SK-N-SH (cell line): ENCODE measurements around the gene PPIP5K2. TPM values are rescaled to one million over a fixed set of nuclear protein-coding genes. Genes with fewer than 3 reads are reported as not detected.

ENCODE experiments used
- CTCF ChIA-PET: fragments of 300-600, 350-600 bp; formaldehyde crosslinking; extraction: SDS; loops from one replicate; lab custom pipeline; 2021; lab: Yijun Ruan, JAX
- POLR2A ChIA-PET: fragments of 350-600 bp; sonication (Branson Sonifier 250); formaldehyde crosslinking; extraction: SDS; loops from one replicate; lab custom pipeline; 2020; ENCODE audit warnings: antibody characterized with exemption, inconsistent platforms; lab: Yijun Ruan, JAX
- DNase-seq: peaks from one replicate; pipeline ENCODE4 v3.0.0; 2012
- H2AFZ ChIP-seq: fragments of 200-600 bp; sonication (generic); 2 replicates; pipeline ENCODE4 v1.8.1; 2016; ENCODE audit warnings: antibody characterized with exemption, mild to moderate bottlenecking, low read depth
- H3F3A ChIP-seq: fragments of 200-600 bp; sonication (generic); replicated peaks from 2 replicates; pipeline ENCODE3; 2016; ENCODE audit warnings: antibody characterized with exemption, mild to moderate bottlenecking; ENCODE audit not compliant: insufficient read depth
- H3K27ac ChIP-seq, 2 experiments: fragments of 200-500 bp in 1 of 2; fragments of 200-600 bp in 1 of 2; sonication (Bioruptor generic) in 1 of 2; sonication (generic), shearing (Covaris generic) in 1 of 2; 2 replicates each; pipeline versions ENCODE4 v1.5.1 to v1.6.1; 2014 to 2016; ENCODE audit warnings: low read depth in 2 of 2, inconsistent platforms in 1 of 2, low read length in 1 of 2, mild to moderate bottlenecking in 1 of 2, mixed read lengths in 1 of 2
- H3K27me3 ChIP-seq: fragments of 200-600 bp; sonication (generic), shearing (Covaris generic); 2 replicates; pipeline ENCODE4 v1.6.1; 2016; ENCODE audit warnings: mixed run types; ENCODE audit not compliant: insufficient read depth
- H3K36me3 ChIP-seq, 2 experiments: fragments of 200-500 bp in 1 of 2; fragments of 200-600 bp in 1 of 2; sonication (Bioruptor generic) in 1 of 2; sonication (generic) in 1 of 2; replicated peaks in 1 of 2; 2 replicates each; pipeline versions ENCODE3 to v1.5.1; 2014 to 2016; ENCODE audit warnings: low read length in 1 of 2, mild to moderate bottlenecking in 1 of 2; ENCODE audit not compliant: insufficient read depth in 2 of 2, control insufficient read depth in 1 of 2
- H3K4me1 ChIP-seq, 2 experiments: fragments of 200-500 bp in 1 of 2; fragments of 200-600 bp in 1 of 2; sonication (Bioruptor generic) in 1 of 2; sonication (generic), shearing (Covaris generic) in 1 of 2; 2 replicates each; pipeline versions ENCODE4 v1.5.1 to v1.6.1; 2014 to 2016; ENCODE audit warnings: low read depth in 1 of 2, low read length in 1 of 2, mixed run types in 1 of 2; ENCODE audit not compliant: insufficient read depth in 2 of 2, control insufficient read depth in 1 of 2
- H3K4me2 ChIP-seq: fragments of 200-600 bp; sonication (generic), shearing (Covaris generic); 2 replicates; pipeline ENCODE4 v1.6.1; 2017; ENCODE audit warnings: mixed run types
- H3K4me3 ChIP-seq, 2 experiments: fragments of 200-500 bp in 1 of 2; fragments of 200-600 bp in 1 of 2; sonication (Bioruptor generic) in 1 of 2; sonication (generic), shearing (Covaris generic) in 1 of 2; 2 replicates each; pipeline versions ENCODE4 v1.5.1 to v1.8.1; 2014 to 2016; ENCODE audit warnings: low read depth in 2 of 2, inconsistent platforms in 1 of 2, low read length in 1 of 2, mild to moderate bottlenecking in 1 of 2, mixed read lengths in 1 of 2, moderate library complexity in 1 of 2
- H3K79me2 ChIP-seq: fragments of 200-600 bp; sonication (generic); 2 replicates; pipeline ENCODE4 v1.8.1; 2017; ENCODE audit warnings: mild to moderate bottlenecking; ENCODE audit not compliant: insufficient read depth
- H3K9ac ChIP-seq: fragments of 200-600 bp; sonication (generic); 2 replicates; pipeline ENCODE4 v1.6.1; 2017; ENCODE audit warnings: mixed run types
- H3K9me2 ChIP-seq: fragments of 200-600 bp; sonication (generic); 2 replicates; pipeline ENCODE4 v1.6.1; 2017; ENCODE audit warnings: mixed run types
- H3K9me3 ChIP-seq: fragments of 200-600 bp; sonication (generic); 2 replicates; pipeline ENCODE4 v1.6.1; 2017; ENCODE audit warnings: mixed run types, mild to moderate bottlenecking, moderate library complexity
- H4K20me1 ChIP-seq: fragments of 200-600 bp; sonication (generic); 2 replicates; pipeline ENCODE4 v1.6.1; 2017; ENCODE audit warnings: mild to moderate bottlenecking, mixed run types; ENCODE audit not compliant: insufficient read depth
- CHD2 ChIP-seq: fragments of 150-350 bp; IDR thresholded peaks from 2 replicates; pipeline ENCODE4 v1.6.1; 2018; ENCODE audit warnings: low read length; ENCODE audit not compliant: partially characterized antibody
- CTCF ChIP-seq: fragments of 200-600 bp; sonication (generic); IDR thresholded peaks from 2 replicates; pipeline ENCODE4 v1.6.1; 2017; ENCODE audit warnings: antibody characterized with exemption, mild to moderate bottlenecking, moderate library complexity
- ELF1 ChIP-seq: IDR thresholded peaks from 2 replicates; pipeline ENCODE4 v1.4.0; 2012
- JUND ChIP-seq: IDR thresholded peaks from 2 replicates; pipeline ENCODE4 v1.4.0; 2012
- MEF2A ChIP-seq: IDR thresholded peaks from 2 replicates; pipeline ENCODE4 v1.4.0; 2012; ENCODE audit warnings: low read depth, borderline replicate concordance
- NFIC ChIP-seq: IDR thresholded peaks from 2 replicates; pipeline ENCODE4 v1.4.0; 2012; ENCODE audit warnings: borderline replicate concordance
- SMC3 ChIP-seq: IDR thresholded peaks from 2 replicates; pipeline ENCODE4 v1.6.1; 2012; ENCODE audit warnings: low read depth, low read length, improper control_type of control experiment
- TAF1 ChIP-seq: IDR thresholded peaks from 2 replicates; pipeline ENCODE4 v1.6.1; 2012; ENCODE audit warnings: low read depth, mild to moderate bottlenecking, low read length, moderate library complexity, borderline replicate concordance
- TEAD4 ChIP-seq: IDR thresholded peaks from 2 replicates; pipeline ENCODE4 v1.4.0; 2012; ENCODE audit warnings: mild to moderate bottlenecking, borderline replicate concordance; ENCODE audit not compliant: insufficient read depth
- USF1 ChIP-seq: IDR thresholded peaks from 2 replicates; pipeline ENCODE4 v1.4.0; 2012; ENCODE audit warnings: low read depth, borderline replicate concordance
- WGBS: methylation state at CpG from one replicate; pipeline ENCODE4 v1.1.6; 2017; ENCODE audit warnings: low lambda C conversion rate; 5-methylcytosine and 5-hydroxymethylcytosine counted together
- polyA plus RNA-seq, 3 experiments: library from polyadenylated mRNA; depleted of rRNA; stranded (reverse); fragments of >200 nt; gene quantifications; 2 replicates each; pipeline ENCODE4 v1.2.3, GENCODE V29; 2012
- TF ChIP-seq, protein P1 (sequence below): IDR thresholded peaks from 2 replicates; pipeline ENCODE4 v1.6.1; 2012; ENCODE audit warnings: mild to moderate bottlenecking, low read depth, low read length, moderate library complexity

The PPIP5K2 gene
- polyA plus RNA-seq, 1 of the 3 experiments (the other 2 are of a cell fraction): 18.2 TPM

DNA sequence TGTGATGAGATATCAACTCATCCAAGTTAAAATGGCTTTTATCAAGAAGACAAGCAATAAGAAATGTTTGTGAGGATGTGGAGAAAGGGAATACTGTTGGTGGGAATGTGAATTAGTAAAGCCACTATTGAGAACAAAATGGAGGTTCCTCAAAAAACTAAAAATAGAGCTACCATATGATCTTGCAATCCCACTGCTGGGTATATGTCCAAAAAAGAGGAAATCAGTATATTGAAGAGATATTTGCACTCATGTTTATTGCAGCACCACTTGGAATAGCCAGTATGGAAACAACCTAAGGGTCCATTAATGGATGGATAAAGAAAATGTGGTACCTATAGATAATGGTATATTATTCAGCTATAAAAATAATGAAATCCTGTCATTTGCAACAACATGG lies 25.1 kb downstream of the PPIP5K2 start:
- CTCF ChIA-PET: interaction anchor here (0.6 to 1.2 kb wide), 2 partner anchors 127 to 609 kb away, joined by 3 to 4 read pairs; no protein-coding TSS in a partner anchor
- no peaks in the 10 kb centered on the region for H3K79me2 ChIP-seq
- TF ChIP-seq ELF1: no peak
- no peak for TF ChIP-seq NFIC
- no peak for TF ChIP-seq JUND
- no peak for TF ChIP-seq TAF1
- no peak for TF ChIP-seq USF1
- no peak for TF ChIP-seq MEF2A
- TF ChIP-seq, protein P1, sequence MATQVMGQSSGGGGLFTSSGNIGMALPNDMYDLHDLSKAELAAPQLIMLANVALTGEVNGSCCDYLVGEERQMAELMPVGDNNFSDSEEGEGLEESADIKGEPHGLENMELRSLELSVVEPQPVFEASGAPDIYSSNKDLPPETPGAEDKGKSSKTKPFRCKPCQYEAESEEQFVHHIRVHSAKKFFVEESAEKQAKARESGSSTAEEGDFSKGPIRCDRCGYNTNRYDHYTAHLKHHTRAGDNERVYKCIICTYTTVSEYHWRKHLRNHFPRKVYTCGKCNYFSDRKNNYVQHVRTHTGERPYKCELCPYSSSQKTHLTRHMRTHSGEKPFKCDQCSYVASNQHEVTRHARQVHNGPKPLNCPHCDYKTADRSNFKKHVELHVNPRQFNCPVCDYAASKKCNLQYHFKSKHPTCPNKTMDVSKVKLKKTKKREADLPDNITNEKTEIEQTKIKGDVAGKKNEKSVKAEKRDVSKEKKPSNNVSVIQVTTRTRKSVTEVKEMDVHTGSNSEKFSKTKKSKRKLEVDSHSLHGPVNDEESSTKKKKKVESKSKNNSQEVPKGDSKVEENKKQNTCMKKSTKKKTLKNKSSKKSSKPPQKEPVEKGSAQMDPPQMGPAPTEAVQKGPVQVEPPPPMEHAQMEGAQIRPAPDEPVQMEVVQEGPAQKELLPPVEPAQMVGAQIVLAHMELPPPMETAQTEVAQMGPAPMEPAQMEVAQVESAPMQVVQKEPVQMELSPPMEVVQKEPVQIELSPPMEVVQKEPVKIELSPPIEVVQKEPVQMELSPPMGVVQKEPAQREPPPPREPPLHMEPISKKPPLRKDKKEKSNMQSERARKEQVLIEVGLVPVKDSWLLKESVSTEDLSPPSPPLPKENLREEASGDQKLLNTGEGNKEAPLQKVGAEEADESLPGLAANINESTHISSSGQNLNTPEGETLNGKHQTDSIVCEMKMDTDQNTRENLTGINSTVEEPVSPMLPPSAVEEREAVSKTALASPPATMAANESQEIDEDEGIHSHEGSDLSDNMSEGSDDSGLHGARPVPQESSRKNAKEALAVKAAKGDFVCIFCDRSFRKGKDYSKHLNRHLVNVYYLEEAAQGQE: no peak
- no peak for TF ChIP-seq CHD2
- no peak for TF ChIP-seq SMC3
- TF ChIP-seq CTCF: no peak
- TF ChIP-seq TEAD4: no peak
- TF ChIP-seq, all 33 proteins: peak for 0

DNA sequence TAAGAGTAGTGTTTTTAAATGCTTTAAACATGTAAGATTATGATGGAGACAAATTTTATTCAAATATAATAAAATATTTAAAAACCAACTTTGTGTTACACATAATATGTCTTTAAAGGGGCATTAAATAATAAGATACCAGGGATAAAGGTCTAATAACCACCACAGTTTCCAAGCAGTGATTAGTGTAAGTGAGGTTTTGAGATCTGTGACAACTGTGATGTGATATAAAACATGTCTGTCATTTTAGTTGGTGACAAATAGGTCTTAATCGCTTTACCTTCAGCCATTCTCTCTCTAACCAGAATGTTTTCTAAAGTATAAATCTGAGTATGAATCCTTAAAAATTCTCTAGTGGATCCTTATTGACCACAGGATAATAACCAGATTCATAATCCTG lies 28.1 kb downstream of the PPIP5K2 start:
- Histone ChIP-seq H2AFZ (no peak overlapping the region), H3K9me3 (no peaks in the 10 kb centered on the region), H3K4me3 (no peak overlapping the region), H3K36me3 (peaks cover 31 to 41% of the 10 kb centered on the region in 2 experiments), H3K9me2 (no peaks in the 10 kb centered on the region), H3K9ac (no peak overlapping the region), H3K4me1 (no peaks in the 10 kb centered on the region), H3K27me3 (no peaks in the 10 kb centered on the region), H3K27ac (no peak overlapping the region), H4K20me1 (no peaks in the 10 kb centered on the region), H3K79me2 (no peaks in the 10 kb centered on the region), H3K4me2 (no peak overlapping the region), H3F3A (peaks cover 5% of the 10 kb centered on the region)
- ChIA-PET CTCF (interaction anchor here (0.8 kb wide), 1 partner anchor 9 kb away, joined by 3 read pairs; no protein-coding TSS in a partner anchor), POLR2A (no interaction called here)
- WGBS: 86% methylated on average over 1 of the region's 1 CpG
- no peak for DNase-seq
- TF ChIP-seq NFIC: no peak
- TF ChIP-seq, protein P1: no peak
- TF ChIP-seq SMC3: no peak

More for the DNA sequence above, 25.1 kb downstream of the PPIP5K2 start:
- no peak for DNase-seq
- Histone ChIP-seq H3K4me3 (no peak overlapping the region), H3K9me2 (no peaks in the 10 kb centered on the region), H3K4me1 (no peaks in the 10 kb centered on the region), H3K9ac (no peak overlapping the region), H3F3A (peaks cover 5% of the 10 kb centered on the region), H3K9me3 (no peaks in the 10 kb centered on the region), H4K20me1 (no peaks in the 10 kb centered on the region), H3K4me2 (no peak overlapping the region), H3K27ac (no peak overlapping the region), H2AFZ (no peak overlapping the region), H3K36me3 (peaks cover 12 to 25% of the 10 kb centered on the region in 2 experiments), H3K27me3 (no peaks in the 10 kb centered on the region)
- POLR2A ChIA-PET: interaction anchor here (0.7 kb wide), 1 partner anchor 25 kb away, joined by 3 read pairs; the partner anchor contains the start of genes GIN1 and PPIP5K2
